Thyroid gland (tissue), 4 donors: ENCODE data around the gene ZNF672.

Experiments
- CTCF ChIP-seq, 6 experiments: fragments of 200-600 bp in 3 of 6; fragments of 450-650 bp in 3 of 6; sonication (generic) in 3 of 6; IDR thresholded peaks; one replicate each; pipeline ENCODE4 v1.5.1; 2016 to 2019; ENCODE audit warnings: antibody characterized with exemption in 6 of 6, mild to moderate bottlenecking in 2 of 6, inconsistent platforms in 1 of 6, moderate library complexity in 1 of 6
- POLR2A ChIP-seq, 2 donors: fragments of 450-650 bp; IDR thresholded peaks; one replicate each; pipeline ENCODE4 v1.6.1; 2017; ENCODE audit warnings: antibody characterized with exemption in 2 of 2, mild to moderate bottlenecking in 2 of 2, moderate library complexity in 1 of 2

DNA sequence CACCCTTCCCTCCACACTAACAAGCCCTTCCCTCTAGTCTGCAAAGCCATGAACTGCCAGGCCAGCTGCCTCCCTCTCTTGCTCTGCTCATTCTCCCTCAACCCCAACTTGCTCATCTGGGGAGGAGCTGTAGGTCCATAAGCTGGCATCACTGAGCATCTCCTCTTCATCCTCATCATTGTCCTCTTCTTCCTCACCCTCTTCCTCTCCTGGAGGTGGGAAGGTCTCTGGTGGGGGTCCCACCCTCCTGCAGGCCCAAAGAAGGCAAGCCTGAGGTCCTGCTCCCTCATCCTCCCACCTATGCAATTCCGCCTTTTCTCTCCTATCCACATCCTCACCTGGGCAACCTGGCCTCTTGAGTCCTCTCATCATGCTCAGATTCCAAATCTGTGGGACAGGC lies 18.2 kb downstream of the ZNF672 start:
- TF ChIP-seq CTCF (IDR thresholded peaks at IDR 0.05) (no peak), POLR2A (IDR thresholded peaks at IDR 0.05) (no peak)
